ENCODE measurements around the gene MX1.
"Not testable (repeated sequence)": the region's sequence is repeated elsewhere in the genome, so short reads cannot be mapped to it uniquely, and the experiment has no call there.

Gene MX1

DNA sequence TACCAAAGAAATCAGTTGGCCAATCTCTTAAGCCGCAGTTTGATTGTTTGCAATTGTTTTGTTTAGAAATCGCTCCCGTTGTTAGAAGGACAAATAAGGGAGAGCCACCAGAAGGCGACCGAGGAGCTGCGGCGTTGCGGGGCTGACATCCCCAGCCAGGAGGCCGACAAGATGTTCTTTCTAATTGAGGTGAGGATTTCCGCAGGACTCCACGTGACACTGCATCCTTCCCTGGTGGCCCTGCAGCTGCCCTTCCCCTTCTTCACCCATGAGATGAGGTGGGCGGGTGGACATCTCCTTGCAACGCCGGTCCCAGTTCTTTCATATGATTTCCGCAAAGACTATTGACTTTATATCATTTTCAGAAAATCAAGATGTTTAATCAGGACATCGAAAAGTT is 27.2 kb upstream of the MX1 start:
- no peak for DNase-seq
- Mint-ChIP-seq H3K27me3 (no peaks in the 10 kb centered on the region), H3K9me3 (no peaks in the 10 kb centered on the region), H3K36me3 (ENCODE audit: low read depth) (peaks cover 91% of the 10 kb centered on the region), H3K27ac (no peak overlapping the region), H3K4me3 (no peak overlapping the region), H3K4me1 (ENCODE audit: low read depth) (no peaks in the 10 kb centered on the region)

DNA sequence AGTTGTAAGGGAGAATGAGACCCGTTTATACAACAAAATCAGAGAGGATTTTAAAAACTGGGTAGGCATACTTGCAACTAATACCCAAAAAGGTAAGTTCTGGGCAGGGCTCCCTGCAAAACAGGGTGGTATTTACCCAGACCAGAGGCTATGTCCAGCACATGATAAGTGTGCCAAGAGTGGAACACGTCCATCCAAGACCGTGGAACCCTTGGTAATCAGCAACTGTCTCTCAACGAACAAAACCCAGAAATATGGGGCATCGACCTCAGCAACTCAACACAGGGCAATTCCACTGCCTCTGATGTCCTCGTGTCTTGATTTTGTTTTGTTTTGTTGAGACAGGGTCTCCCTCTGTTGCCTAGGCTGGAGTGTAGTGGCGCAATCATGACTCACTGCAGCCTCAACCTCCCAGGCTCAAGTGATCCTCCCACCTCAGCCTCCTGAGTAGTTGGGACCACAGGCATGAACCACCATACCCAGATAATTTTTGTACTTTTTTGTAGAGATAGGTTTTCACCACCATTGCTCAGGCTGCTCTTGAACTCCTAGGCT is 26.7 kb upstream of the MX1 start:
- Mint-ChIP-seq H3K27ac (no peak overlapping the region), H3K4me1 (ENCODE audit: low read depth) (no peaks in the 10 kb centered on the region), H3K9me3 (no peaks in the 10 kb centered on the region), H3K36me3 (ENCODE audit: low read depth) (peaks cover 90% of the 10 kb centered on the region), H3K4me3 (no peak overlapping the region), H3K27me3 (no peaks in the 10 kb centered on the region)
- no peak for DNase-seq

DNA sequence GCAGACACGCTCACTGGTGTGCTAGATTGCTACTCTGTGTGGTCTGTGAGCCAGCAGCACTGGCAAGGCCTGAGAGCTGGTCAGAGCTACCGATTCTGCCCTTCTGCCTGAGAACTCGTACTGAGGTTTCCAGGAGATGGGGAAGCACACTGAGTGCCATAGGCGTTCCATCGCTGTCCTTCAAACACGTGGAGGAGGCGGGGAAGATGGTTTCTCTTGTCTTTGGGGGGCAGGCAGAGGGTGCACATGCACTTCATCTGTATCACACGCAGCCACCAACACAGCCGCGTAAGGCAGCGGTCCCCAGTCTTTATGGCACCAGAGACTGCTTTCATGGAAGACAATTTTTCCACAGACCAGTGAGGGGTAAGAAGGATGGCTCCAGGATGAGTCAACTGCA is 23.8 kb upstream of the MX1 start:
- Mint-ChIP-seq H3K9me3 (no peaks in the 10 kb centered on the region), H3K4me1 (ENCODE audit: low read depth) (no peaks in the 10 kb centered on the region), H3K4me3 (no peak overlapping the region), H3K27me3 (no peaks in the 10 kb centered on the region), H3K27ac (no peak overlapping the region), H3K36me3 (ENCODE audit: low read depth) (peaks cover 88% of the 10 kb centered on the region)
- DNase-seq, result no peak

DNA sequence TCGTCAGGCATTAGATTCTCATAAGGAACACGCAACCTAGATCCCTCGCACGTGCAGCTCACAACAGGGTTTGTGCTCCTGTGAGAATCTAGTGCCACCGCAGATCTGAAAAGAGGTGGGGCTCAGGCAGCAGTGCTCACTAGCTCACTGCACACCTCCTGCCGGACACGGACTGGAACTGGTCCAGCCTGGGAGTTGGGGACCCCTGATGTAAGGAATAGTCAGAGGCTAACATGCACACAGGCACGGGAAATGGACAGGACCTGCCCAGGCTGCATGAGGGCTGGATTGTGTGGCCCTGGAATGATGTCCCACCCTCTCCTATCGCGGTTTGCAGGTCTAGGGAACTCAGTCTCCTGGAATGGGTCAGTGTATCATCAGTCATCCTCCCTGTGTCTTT is 23.2 kb upstream of the MX1 start:
- DNase-seq, result no peak
- Mint-ChIP-seq H3K36me3 (ENCODE audit: low read depth) (peaks cover 88% of the 10 kb centered on the region), H3K9me3 (no peaks in the 10 kb centered on the region), H3K4me1 (ENCODE audit: low read depth) (no peaks in the 10 kb centered on the region), H3K4me3 (no peak overlapping the region), H3K27ac (no peak overlapping the region), H3K27me3 (no peaks in the 10 kb centered on the region)

DNA sequence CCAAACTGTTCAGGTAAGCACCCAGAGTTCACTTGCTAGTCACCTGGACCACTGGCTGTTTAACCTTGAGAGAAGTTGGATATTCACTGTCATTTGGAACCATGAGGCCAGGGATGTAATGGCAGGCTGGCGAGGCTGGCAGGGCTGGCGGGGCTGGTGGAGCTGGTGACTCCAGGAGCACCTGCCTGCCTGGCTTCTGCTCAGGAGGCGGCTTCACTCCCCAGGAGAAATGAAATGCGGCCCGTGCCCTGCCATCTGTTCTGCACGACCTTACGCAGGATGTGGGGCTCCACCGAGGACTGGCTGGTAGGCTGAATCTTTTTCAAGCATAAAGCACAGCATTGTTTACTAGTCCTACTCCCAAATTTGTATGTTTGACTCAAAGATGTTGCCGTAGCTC is 22.7 kb upstream of the MX1 start:
- Mint-ChIP-seq H3K27ac (no peak overlapping the region), H3K27me3 (no peaks in the 10 kb centered on the region), H3K4me1 (ENCODE audit: low read depth) (no peaks in the 10 kb centered on the region), H3K36me3 (ENCODE audit: low read depth) (peaks cover 88% of the 10 kb centered on the region), H3K9me3 (no peaks in the 10 kb centered on the region), H3K4me3 (no peak overlapping the region)
- DNase-seq, result no peak

DNA sequence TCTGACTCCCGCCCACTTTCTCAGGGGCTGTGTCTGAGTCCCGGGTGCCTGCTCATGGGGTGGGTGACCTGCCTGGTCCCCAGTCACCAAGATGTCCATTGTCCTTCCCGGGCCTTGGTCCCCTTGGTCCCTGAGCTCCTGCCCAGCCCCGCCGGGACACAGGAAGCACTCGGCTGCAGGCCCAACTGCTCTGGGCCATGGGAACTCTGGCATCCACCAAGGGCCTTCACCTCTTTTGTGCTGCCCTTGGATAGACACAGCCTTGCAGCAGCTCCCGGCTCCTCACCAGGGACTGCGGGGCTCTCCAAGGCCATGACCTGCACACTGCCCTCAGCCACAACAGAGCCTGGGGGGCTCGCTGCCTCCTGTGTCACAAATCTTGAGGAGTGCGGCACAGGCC is 22.1 kb upstream of the MX1 start:
- Mint-ChIP-seq H3K27ac (no peak overlapping the region), H3K4me1 (ENCODE audit: low read depth) (no peaks in the 10 kb centered on the region), H3K27me3 (no peaks in the 10 kb centered on the region), H3K36me3 (ENCODE audit: low read depth) (peaks cover 88% of the 10 kb centered on the region), H3K4me3 (no peak overlapping the region), H3K9me3 (no peaks in the 10 kb centered on the region)
- no peak for DNase-seq

DNA sequence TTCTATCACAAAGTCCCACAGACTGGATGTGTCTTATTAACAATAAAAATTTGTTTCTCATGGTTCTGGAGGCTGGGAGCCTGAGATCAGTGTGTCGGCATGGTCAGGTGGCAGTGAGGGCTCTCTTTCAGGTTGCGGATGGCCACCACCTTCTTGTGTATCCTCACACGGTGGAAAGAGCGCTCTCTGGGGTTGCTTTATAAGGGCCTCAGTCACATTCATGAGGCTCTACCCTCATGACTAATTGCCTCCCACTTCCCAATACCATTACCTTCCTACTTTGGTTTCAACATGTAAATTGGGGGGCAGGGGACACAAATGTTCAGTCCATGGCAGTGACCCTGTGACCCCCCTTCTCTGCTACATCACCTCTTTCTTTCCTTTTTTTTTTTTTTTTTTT is 20.7 kb upstream of the MX1 start:
- DNase-seq, result no peak
- peaks cover 88% of the 10 kb centered on the region for H3K36me3 Mint-ChIP-seq (ENCODE audit: low read depth)

DNA sequence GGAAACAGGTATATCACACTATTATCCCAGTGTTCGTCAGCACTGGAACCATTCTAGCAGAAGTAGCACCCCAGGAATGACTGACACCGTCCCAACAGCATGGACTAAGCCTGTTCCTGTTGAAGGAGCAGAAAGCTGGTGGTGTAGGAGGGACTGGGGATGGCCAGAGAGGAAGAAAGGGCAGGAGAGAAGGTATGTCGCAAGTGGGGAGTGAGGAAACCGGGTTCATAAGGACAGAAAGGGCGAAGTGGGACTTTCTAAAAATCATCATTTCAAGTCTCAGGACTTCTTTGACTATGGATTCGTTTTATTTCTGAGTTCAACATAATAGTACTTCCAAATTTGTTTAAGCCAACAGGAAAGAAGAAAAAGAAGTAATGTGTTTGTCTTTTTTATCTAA is 19.7 kb upstream of the MX1 start:
- Mint-ChIP-seq H3K36me3 (ENCODE audit: low read depth) (peaks cover 87% of the 10 kb centered on the region), H3K27ac (no peak overlapping the region)
- DNase-seq, result no peak

More for the DNA sequence above, 20.7 kb upstream of the MX1 start:
- Mint-ChIP-seq H3K9me3 (no peaks in the 10 kb centered on the region), H3K27me3 (no peaks in the 10 kb centered on the region), H3K27ac (no peak overlapping the region), H3K4me3 (no peak overlapping the region), H3K4me1 (ENCODE audit: low read depth) (no peaks in the 10 kb centered on the region)

DNA sequence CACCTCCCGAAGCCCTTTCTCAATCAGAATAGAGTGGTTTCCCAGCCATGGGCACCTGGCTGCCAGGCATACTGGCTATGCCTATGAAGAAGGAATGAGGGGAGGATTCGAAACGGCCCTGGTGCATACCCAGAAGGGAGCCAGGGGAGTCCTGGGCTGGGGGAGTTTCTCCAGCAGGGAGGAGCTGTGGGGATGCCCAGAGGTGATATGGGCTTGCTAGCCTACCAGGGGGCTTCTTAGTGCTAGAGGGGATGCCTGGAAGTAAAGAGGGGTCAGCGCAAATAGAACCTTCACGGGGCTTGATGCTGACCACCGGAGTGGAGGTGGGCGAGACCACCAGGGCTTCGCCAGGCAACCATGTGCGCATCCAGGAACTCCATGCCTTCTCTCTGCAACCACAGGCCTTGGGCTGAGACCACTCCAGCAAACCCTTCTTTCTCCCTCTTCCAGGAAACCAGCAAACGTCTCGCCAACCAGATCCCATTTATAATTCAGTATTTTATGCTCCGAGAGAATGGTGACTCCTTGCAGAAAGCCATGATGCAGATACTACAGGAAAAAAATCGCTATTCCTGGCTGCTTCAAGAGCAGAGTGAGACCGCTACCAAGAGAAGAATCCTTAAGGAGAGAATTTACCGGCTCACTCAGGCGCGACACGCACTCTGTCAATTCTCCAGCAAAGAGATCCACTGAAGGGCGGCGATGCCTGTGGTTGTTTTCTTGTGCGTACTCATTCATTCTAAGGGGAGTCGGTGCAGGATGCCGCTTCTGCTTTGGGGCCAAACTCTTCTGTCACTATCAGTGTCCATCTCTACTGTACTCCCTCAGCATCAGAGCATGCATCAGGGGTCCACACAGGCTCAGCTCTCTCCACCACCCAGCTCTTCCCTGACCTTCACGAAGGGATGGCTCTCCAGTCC is 18.2 kb upstream of the MX1 start:
- Mint-ChIP-seq H3K27ac (no peak overlapping the region), H3K36me3 (ENCODE audit: low read depth) (peaks cover 75% of the 10 kb centered on the region), H3K4me1 (ENCODE audit: low read depth) (peaks cover 2% of the 10 kb centered on the region)

More for the DNA sequence above, 19.7 kb upstream of the MX1 start:
- Mint-ChIP-seq H3K4me1 (ENCODE audit: low read depth) (peaks cover 1% of the 10 kb centered on the region), H3K4me3 (no peak overlapping the region), H3K27me3 (no peaks in the 10 kb centered on the region), H3K9me3 (peaks cover 3% of the 10 kb centered on the region)

DNA sequence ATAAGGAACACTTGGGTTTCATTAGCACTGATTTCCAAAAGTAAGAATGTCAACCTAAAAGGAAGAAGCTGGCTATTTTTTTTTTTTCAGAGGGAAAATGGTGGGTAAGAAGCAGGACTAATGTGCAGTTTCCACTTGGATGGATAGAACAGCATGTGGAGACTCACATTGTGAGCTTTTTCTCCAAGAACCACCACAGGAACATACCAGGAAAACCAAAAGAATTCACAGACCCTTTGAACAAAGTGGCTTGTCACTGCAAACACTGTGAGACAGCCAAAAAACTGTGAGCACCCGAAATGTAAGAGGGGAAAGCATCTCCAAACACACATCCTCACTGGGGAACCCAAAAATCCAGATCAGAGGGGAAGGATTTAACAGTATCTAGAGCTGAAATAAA is 15.7 kb upstream of the MX1 start:
- Mint-ChIP-seq H3K4me3 (no peak overlapping the region), H3K27ac (no peak overlapping the region), H3K27me3 (no peaks in the 10 kb centered on the region), H3K4me1 (ENCODE audit: low read depth) (peaks cover 2% of the 10 kb centered on the region), H3K36me3 (ENCODE audit: low read depth) (peaks cover 51% of the 10 kb centered on the region), H3K9me3 (peaks cover 33% of the 10 kb centered on the region)
- DNase-seq, result no peak

More for the DNA sequence above, 18.2 kb upstream of the MX1 start:
- Mint-ChIP-seq H3K4me3 (no peak overlapping the region), H3K27me3 (no peaks in the 10 kb centered on the region), H3K9me3 (peaks cover 16% of the 10 kb centered on the region)
- no peak for DNase-seq

DNA sequence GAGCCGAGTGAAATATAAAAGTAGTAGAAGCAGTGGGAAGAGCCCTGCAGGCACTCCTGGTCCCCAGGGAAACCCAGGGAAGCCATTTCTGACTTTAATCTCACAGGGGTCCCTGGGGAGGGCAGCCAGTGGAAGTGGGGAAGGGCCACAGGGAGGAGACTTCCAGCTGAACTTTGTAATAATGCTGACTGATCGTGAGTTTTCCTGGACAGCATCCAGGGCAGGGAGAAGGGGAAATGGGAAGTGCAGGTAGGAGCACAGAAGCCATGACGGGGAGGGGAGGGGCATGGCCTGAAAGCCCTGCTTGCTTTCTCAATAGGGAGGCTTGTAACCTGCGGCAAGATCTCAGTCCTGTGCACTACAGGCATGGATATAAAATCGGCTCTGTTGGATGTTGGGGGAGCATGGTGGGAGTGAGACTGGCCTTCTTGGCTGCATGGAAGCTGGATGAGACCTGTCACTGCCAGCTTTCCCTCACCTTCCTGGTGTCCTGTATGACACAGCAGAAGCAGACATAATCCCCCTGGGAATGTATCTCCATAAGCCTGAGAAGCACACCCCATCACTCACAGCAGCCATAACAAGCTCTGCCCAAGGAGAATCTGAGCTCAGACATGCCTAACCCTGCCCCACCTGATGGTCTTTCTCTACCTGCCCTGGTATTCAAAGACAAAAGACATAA is 15.1 kb upstream of the MX1 start:
- H3K36me3 Mint-ChIP-seq (ENCODE audit: low read depth), result peaks cover 49% of the 10 kb centered on the region

DNA sequence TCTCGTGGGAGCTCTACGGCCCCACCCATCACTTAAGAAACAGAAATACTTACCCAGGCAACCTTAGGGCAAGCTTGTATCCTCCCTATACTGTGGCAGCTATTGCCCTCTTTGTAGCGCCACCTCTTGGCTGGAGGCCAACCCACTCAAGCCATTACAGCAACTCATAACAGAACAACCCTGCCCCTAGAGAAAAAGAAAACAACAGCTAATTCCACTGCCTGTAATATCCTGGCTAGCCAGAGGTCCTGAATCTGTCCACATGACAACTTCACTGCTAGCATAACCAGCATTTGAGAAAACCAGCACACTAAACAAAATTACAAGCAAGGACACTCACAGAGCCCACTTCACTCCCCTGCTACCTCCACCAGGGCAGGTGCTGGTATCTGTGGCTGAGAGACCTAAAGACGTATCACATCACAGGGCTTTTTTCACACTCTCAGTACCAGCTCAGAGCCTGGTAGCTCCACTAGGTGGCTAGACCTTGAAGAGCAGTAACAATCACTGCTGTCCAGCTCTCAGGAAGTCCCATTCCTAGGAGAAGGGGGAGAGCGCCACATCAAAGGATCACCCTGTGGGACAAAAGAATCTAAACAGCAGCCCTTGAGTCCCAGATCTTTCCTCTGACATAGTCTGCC is 14.5 kb upstream of the MX1 start:
- no peak for DNase-seq
- Mint-ChIP-seq H3K4me3 (no peak overlapping the region), H3K27ac (no peak overlapping the region), H3K36me3 (ENCODE audit: low read depth) (peaks cover 45% of the 10 kb centered on the region), H3K27me3 (no peaks in the 10 kb centered on the region), H3K4me1 (ENCODE audit: low read depth) (peaks cover 2% of the 10 kb centered on the region), H3K9me3 (peaks cover 33% of the 10 kb centered on the region)

More for the DNA sequence above, 15.1 kb upstream of the MX1 start:
- Mint-ChIP-seq H3K4me1 (ENCODE audit: low read depth) (peaks cover 2% of the 10 kb centered on the region), H3K4me3 (no peak overlapping the region), H3K9me3 (peaks cover 33% of the 10 kb centered on the region), H3K27ac (no peak overlapping the region), H3K27me3 (no peaks in the 10 kb centered on the region)
- DNase-seq, result no peak

DNA sequence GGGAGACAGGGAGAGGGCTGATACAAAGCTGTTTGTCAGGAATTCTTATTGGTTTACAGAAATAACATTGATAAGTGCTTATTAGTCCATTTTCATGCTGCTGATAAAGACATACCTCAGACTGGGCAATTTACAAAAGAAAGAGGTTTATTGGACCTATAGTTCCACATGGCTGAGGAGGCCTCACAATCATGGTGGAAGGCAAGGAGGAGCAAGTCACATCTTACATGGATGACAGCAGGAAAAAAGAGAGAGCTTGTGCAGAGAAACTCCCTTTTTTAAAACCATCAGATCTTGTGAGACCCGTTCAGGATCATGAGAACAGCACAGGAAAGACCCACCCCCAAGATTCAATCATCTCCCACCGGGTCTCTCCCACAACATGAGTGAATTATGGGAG is 8.5 kb upstream of the MX1 start:
- not testable (repeated sequence) for H3K36me3 Mint-ChIP-seq (ENCODE audit: low read depth); DNase-seq; H3K27ac Mint-ChIP-seq; H3K4me3 Mint-ChIP-seq; H3K27me3 Mint-ChIP-seq
- peaks cover 19% of the 10 kb centered on the region for H3K9me3 Mint-ChIP-seq
- H3K4me1 Mint-ChIP-seq (ENCODE audit: low read depth), result peaks cover 18% of the 10 kb centered on the region

DNA sequence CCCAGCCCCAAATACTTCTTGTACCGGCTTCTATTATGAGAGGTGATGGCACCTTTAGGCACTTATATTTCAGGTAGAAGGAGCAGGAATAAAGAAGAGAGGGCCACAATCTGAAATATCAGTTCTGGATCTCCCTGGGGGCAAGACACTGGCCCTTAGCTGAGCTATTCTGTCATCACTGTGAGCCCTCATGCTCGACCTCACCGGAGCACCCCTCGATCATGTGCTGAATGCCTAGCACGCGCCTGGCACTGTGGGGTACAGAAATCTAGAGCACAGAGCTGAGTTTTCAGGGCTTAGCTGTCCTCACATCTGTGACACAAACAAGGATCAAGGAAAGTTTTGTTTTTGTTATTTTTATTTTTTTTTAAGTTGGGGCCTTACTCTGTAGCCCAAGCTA is 7.6 kb upstream of the MX1 start:
- no peaks in the 10 kb centered on the region for H3K36me3 Mint-ChIP-seq (ENCODE audit: low read depth)
- no peak overlapping the region for H3K4me3 Mint-ChIP-seq
- H3K9me3 Mint-ChIP-seq, result peaks cover 10% of the 10 kb centered on the region
- no peak for DNase-seq
- H3K27me3 Mint-ChIP-seq, result no peaks in the 10 kb centered on the region
- peaks cover 25% of the 10 kb centered on the region for H3K4me1 Mint-ChIP-seq (ENCODE audit: low read depth)
- no peak overlapping the region for H3K27ac Mint-ChIP-seq
